GM18499 (cell line): ENCODE measurements around the gene WWOX.
"Not testable (repeated sequence)": the region's sequence is repeated elsewhere in the genome, so short reads cannot be mapped to it uniquely, and the experiment has no call there.

Source experiments
- ATAC-seq: cut with Tn5 transposase; IDR thresholded peaks from one replicate; pipeline ENCODE4 v1.9.1; 2021; ENCODE audit warnings: moderate number of reproducible peaks; ENCODE audit not compliant: insufficient read depth, unreplicated experiment

The WWOX gene

DNA sequence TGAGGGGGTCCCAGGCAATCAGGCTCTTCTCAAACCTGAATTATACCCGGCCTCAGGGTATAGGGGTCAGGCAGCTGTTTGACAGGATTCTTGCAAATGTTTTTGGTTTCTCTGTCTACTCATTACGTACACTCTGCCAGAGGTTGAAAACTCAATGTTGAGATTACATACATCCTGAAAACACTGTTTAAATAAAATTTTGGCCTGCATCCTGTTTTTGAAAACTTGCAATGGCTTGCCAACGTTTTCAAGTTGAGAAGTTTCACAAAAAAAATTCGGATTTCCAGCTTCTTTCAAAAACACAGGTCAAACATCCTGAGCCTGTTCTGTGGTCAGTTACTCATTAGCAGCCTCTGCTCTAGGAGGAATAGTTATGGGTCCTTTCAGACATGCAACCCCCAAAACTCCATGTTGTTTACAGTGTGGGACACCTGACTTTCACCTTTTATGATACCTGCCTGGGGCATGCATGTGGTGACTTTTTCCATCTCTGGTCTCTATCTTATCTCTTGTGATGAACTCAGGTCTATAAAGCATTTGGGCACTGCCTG is 577.8 kb downstream of the WWOX start:
- no peak for ATAC-seq

DNA sequence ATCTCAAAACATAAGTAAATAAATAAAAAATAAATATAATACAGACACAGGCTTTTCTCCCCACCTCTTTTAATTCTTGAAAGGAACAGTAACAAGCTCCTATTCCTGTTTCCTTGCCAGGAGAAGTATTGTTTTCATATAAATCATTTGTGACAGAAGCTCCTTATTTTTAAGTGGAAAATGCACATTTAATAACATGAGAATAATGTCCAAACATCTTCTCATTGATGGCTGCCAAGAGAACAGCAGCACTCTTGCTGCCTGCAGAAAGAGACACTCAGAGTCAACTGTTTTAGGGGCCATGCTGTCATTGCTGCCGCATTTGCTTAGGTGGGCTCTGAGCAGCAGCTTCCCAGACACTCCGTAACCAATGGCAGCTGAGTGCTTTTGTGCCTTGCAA is 580.1 kb downstream of the WWOX start:
- ATAC-seq: no peak

DNA sequence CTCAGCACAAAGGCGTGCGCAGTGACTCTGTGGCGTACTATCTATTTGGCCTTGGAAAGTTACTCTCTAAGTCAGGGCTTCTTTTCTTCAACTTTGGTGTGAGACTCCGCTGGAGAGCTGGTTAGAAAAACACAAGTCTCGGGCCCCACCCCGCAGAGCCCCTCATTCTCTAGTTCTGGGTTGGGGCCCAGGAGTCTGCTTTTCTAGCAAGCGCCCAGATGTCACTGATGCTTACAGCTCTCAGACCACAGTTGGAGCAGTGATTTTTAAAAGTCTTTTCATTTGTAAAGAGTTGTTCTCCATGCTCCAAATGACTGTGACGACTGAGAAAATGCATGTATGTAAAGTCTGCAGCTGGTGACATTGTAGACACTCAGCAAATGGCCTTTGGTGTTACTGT is 582.3 kb downstream of the WWOX start:
- ATAC-seq: no peak

DNA sequence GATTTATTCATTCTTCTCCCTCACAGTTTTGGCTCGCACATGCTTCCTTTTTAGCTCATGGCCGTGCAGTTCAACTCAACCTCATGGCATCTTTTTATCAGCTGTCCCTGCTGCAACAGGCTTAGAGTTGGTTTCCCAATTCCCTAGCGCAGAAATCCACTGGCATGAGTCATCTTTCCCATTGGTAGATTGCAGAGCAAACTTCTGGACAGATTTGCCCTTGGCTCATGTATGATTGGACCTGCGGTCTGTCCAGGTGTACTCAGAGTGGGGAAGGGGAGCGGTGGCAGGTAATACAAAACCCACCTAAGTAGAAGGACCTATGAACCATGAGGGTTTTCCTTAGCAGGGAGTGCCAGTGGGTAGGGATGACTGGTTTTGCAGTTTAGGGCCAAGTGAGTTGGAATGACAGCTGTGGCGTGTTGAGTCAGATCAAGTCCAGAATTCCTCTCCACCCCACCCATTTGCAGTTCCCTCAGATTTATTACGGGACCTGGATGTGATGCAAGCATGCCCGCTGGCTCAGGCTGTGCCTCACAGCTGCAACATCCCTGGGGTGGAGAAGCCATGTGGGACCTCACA is 584.7 kb downstream of the WWOX start:
- no peak for ATAC-seq

GRCh38 chr16:78684655-78685375 is 585.4 kb downstream of the WWOX start:
- no peak for ATAC-seq

DNA sequence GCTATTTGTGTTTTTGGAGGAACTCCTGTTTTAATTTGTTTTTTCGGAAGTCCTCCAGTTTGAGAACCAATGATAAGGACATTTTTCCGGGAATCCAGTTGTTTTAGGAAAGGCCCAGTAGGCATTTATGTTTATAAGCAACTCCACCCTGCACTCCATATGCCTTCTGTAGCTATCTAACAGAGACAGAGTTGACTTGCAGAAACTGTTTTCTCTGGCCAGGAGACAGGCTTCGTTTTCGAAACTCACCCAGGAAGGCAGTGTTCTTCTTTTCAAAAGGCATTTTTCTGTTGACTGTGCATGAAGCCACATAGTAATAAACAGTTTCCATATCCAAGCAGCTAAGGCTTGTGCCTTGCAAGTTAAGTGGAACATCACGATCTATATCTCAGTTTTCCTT is 587.1 kb downstream of the WWOX start:
- ATAC-seq: no peak

DNA sequence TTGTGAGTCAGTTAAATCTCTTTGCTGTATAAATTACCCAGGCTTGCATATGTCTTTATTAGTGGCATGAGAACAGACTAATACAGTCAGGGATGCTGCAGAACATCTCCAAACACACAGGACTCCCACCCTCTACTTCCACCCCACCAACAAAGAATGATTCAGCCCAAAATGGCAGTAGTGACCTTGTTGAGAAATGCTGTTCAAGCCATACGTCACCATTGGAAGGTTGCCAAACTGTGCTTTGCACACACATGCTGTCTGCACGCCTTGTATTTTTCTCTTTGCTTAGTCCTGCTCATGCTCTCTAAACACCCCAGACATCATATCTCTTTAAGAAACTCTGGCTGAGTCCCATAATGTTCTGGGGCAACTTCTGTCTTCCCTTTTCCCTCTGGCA is 589.6 kb downstream of the WWOX start:
- no peak for ATAC-seq

- ATAC-seq: no peak
Measured at GRCh38 chr16:78689536-78689935, 590.1 kb downstream of the WWOX start.

DNA sequence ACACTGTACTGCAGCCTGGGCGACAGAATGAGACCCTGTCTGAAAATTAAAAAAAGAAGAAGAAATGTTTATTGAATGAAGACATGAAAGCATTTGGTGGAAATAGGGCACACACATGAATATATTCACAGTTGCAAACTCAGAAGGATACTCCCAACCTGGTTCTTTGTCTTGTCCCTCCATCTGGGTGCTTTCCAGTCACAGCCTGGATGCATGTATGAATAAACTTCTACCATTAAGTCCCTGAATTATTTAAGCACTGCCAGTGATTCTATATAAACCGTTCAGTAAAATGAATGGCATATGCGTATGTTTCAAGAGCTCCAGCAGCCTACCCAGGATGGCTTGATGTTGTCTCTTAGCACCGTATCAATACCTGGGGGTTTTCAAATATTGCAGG is 591.1 kb downstream of the WWOX start:
- no peak for ATAC-seq

- ATAC-seq: not testable (repeated sequence)
Measured at GRCh38 chr16:78691746-78692145, 592.3 kb downstream of the WWOX start.

GRCh38 chr16:78693496-78693895 is 594.0 kb downstream of the WWOX start:
- no peak for ATAC-seq

- no peak for ATAC-seq
Measured at GRCh38 chr16:78694414-78694813, 595.0 kb downstream of the WWOX start.

- no peak for ATAC-seq
Measured at GRCh38 chr16:78695391-78695790, 595.9 kb downstream of the WWOX start.

- ATAC-seq: no peak
Measured at GRCh38 chr16:78696797-78697196, 597.3 kb downstream of the WWOX start.

DNA sequence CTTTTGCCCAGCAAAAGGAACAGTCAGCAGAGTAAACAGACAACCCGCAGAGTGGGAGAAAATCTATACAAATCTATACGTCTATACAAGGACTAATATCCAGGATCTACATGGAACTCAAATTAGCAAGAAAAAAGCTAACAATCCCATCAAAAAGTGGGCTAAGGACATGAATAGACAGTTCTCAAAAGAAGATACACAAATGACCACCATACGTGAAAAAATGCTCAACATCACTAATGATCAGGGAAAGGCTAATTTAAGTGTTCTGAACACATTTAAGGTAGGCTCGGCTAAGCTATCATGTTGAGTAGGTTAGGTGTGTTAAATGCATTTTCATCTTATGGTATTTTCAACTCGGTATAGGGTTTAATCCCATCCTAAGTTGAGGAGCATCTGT is 598.0 kb downstream of the WWOX start:
- ATAC-seq: no peak

GRCh38 chr16:78703936-78704335 is 604.5 kb downstream of the WWOX start:
- no peak for ATAC-seq

- no peak for ATAC-seq
Measured at GRCh38 chr16:78704416-78704815, 605.0 kb downstream of the WWOX start.

GRCh38 chr16:78705694-78706093 is 606.2 kb downstream of the WWOX start:
- no peak for ATAC-seq

DNA sequence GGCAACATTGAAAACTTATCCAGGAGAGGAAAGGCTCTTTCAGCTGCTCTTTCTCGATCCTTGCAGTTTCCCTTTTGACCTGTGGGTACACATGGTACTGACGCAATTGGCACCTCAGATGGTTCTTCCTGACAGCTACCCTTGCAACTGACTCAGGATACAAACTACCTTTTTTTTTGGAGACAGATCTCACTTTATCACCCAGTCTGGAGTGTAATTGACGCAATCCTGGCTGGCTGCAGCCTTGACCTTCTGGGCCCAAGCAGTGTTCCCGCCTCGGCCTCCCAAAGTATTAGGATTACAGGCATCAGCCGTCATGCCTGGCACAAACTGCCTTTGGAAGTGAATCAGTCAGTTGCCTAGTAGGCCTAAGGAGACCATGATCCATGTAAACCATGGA is 607.2 kb downstream of the WWOX start:
- no peak for ATAC-seq

GRCh38 chr16:78709137-78709884 is 609.9 kb downstream of the WWOX start:
- ATAC-seq: no peak

DNA sequence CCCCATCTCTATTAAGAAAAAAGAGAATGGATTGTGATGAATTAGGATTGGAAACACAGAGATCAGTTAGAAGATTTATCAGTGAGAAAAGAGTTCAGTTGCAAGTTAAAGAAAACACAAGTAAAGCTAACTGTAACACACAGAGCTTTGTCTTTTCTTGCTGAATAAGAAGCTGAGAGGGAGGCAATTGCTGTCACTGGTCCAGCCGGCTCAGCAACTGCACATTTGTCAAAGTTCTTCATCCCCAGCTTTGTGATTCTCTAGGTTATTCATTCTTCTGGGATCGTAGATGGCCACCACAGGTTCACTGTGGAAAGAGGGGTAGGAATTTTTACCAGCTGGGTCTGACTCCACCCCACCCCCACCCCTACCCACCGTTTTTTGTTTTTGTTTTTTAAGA is 615.7 kb downstream of the WWOX start:
- no peak for ATAC-seq
